IPS-18c (cell line): ENCODE measurements around the gene FERD3L.
A peak's percentile ranks its signal among the peaks of the same experiment; 100 is the strongest.

Experiments
- H3K4me3 ChIP-seq: 2 replicates; pipeline ENCODE4 v1.7.0; 2013; ENCODE audit warnings: low read depth, mild to moderate bottlenecking, low read length, moderate library complexity; ENCODE audit not compliant: insufficient read depth
- H3K9me3 ChIP-seq: one replicate; pipeline ENCODE4 v1.6.1; 2013; ENCODE audit warnings: mild to moderate bottlenecking, low read length, moderate library complexity; ENCODE audit not compliant: control insufficient read depth, insufficient read depth

Gene FERD3L

GRCh38 chr7:19107081-19107355, 38.2 kb downstream of the FERD3L start:
- H3K4me3 ChIP-seq = peak overlapping the region; percentile 50; the same call in 1 of the 2 replicates
- H3K9me3 ChIP-seq = no peaks in the 10 kb centered on the region

GRCh38 chr7:19106241-19107080, 38.8 kb downstream of the FERD3L start:
- H3K9me3 ChIP-seq = no peaks in the 10 kb centered on the region
- peak overlapping the region; percentile 50; the same call in 1 of the 2 replicates for H3K4me3 ChIP-seq

GRCh38 chr7:19105546-19105945, 39.7 kb downstream of the FERD3L start:
- Histone ChIP-seq H3K9me3 (no peaks in the 10 kb centered on the region), H3K4me3 (no peak overlapping the region)

- no peak overlapping the region for H3K4me3 ChIP-seq
Observed at GRCh38 chr7:19104811-19105210, 40.4 kb downstream of the FERD3L start.

GRCh38 chr7:19102884-19103283, 42.3 kb downstream of the FERD3L start:
- no peaks in the 10 kb centered on the region for H3K9me3 ChIP-seq
- H3K4me3 ChIP-seq = no peak overlapping the region

More at GRCh38 chr7:19104811-19105210, 40.4 kb downstream of the FERD3L start:
- H3K9me3 ChIP-seq = no peaks in the 10 kb centered on the region

GRCh38 chr7:19101909-19102308, 43.3 kb downstream of the FERD3L start:
- Histone ChIP-seq H3K9me3 (no peaks in the 10 kb centered on the region), H3K4me3 (no peak overlapping the region)

- Histone ChIP-seq H3K9me3 (no peaks in the 10 kb centered on the region), H3K4me3 (no peak overlapping the region)
Observed at GRCh38 chr7:19101472-19101871, 43.7 kb downstream of the FERD3L start.

- Histone ChIP-seq H3K4me3 (no peak overlapping the region), H3K9me3 (no peaks in the 10 kb centered on the region)
Observed at GRCh38 chr7:19099924-19100323, 45.3 kb downstream of the FERD3L start.

GRCh38 chr7:19099194-19099593, 46.0 kb downstream of the FERD3L start:
- no peak overlapping the region for H3K4me3 ChIP-seq
- no peaks in the 10 kb centered on the region for H3K9me3 ChIP-seq

GRCh38 chr7:19098510-19098909, 46.7 kb downstream of the FERD3L start:
- Histone ChIP-seq H3K9me3 (no peaks in the 10 kb centered on the region), H3K4me3 (no peak overlapping the region)

- Histone ChIP-seq H3K4me3 (no peak overlapping the region), H3K9me3 (no peaks in the 10 kb centered on the region)
Observed at GRCh38 chr7:19097165-19098055, 47.8 kb downstream of the FERD3L start.

GRCh38 chr7:19095353-19095860, 49.8 kb downstream of the FERD3L start:
- Histone ChIP-seq H3K9me3 (no peaks in the 10 kb centered on the region), H3K4me3 (no peak overlapping the region)
